ENCODE data around the gene LRP8.

Gene LRP8

GRCh38 chr1:53328009-53328461 is at the start of gene LRP8:
LRP8 (minus strand) TSS chr1:53328070; CDS start chr1:53327912, 158 bp downstream.
- peak; percentile 71 to 74 for DNase-seq (ENCODE audit: low read depth in 2 of 2)

DNA sequence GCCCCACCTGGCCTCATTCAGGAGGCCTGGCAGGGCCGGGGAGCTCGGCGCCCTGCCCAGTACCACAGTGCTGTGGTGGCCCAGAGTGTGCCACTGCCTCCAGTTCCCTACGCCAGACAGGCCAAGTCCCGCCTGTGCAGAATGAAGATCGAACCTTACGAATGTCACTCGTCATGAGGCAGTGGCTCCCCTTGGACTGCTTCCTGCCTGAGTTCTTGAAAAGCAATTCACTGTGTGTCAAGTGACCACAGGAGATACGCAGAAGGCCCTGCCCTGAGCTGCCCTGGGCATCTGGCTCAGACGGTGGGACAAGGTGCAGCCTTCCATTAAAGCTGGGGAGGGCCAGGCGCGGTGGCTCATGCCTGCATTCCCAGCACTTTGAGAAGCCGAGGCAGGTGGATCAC is 49.6 kb upstream of the LRP8 start:
- DNase-seq (ENCODE audit: low read depth in 2 of 2) = no peak

GRCh38 chr1:53376742-53377437 is 49.0 kb upstream of the LRP8 start:
- no peak for DNase-seq (ENCODE audit: low read depth in 2 of 2)

DNA sequence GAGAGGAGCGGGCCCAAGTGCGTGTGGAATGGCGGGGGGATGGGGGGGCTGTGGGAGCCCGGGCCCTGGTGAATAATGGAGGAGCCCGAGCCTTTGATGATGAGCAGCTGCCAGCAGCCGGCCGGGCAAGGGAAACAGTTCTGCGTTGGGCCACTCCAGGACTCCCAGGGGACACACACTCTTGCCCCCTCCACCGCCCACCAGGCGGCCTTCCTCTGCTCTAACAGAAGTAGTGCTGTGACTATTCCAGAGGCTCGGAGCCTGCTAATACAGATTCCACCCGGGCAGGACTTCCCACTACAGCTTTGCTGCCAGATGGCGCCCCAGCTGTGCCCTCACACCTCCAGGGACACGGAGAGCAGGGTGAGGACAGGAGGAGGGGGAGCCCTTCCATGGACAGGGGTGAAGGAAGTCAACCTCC is 48.2 kb upstream of the LRP8 start:
- no peak for DNase-seq (ENCODE audit: low read depth in 2 of 2)

GRCh38 chr1:53375440-53375839 is 47.6 kb upstream of the LRP8 start:
- no peak for DNase-seq (ENCODE audit: low read depth in 2 of 2)

DNA sequence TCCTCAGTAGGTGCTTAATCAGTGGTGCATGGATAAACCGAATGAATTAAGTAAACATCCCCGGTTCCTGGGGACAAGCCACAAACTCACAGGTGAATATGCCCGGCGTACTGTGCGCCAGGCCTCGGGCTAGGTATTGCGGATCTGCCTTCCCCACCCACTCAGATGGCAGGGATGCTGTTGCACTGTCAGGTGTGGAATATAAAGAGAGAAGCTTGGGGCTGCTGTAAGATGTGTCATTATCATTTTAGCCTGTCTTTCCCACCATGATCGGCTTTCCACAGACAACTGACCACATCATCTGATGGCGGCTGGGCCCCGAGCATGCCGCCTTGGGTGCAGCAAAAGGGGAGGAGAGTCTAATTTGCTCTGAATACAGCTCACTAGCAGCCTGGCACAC is 45.4 kb upstream of the LRP8 start:
- no peak for DNase-seq (ENCODE audit: low read depth in 2 of 2)

DNA sequence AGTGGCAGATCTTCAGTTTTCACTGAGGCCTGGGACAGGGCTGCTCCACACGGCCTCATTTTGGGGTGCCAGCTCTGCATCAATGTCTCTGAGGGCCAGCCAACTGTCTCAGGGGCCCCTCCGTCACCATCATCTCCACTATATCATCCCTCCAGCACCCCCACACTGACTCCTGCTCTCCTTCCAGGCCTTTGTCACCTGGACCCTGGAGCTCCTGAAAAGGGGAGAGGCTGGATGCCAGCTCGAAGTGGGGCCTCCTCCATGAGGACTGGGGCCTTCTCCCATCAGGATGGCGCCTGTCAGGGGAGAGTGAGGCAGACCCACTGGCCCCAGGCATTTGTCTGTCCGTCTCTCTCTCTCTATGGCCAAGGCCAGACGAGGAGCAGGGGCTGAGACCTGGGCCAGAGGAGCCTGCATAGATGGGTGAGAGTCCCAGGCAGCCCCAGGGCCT is 44.7 kb upstream of the LRP8 start:
- no peak for DNase-seq (ENCODE audit: low read depth in 2 of 2)

GRCh38 chr1:53371851-53372250 is 44.0 kb upstream of the LRP8 start:
- no peak for DNase-seq (ENCODE audit: low read depth in 2 of 2)

GRCh38 chr1:53371121-53371666 is 43.3 kb upstream of the LRP8 start:
- DNase-seq (ENCODE audit: low read depth in 2 of 2) = no peak

DNA sequence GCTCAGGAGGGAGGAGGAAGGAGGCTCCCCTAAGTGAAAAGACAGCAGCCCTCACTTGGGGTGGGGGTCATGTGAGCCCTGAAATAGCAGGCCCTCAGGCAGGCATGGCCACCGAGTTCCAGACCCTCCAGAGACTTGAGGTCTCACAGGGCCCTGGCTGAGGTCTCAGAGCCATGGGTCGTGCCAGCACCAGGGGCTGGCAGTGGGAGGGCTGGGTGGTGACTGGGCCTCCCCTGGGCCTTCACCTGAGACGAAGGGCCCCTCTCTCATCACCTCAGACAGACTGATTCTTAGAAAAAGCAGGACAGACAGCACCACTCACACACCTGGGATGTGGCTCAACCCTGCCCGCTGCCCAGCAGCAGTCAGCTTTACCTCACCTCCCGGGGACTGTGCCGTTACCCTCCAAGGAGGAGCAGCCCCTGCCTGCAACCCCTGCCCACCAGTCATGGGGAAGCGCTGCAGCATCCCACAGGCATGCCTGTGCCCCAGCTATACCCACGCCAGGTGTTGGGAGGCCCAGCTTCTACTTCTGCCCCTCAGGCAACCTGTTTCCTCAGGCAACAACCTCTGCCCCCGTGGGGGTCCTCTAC is 42.6 kb upstream of the LRP8 start:
- no peak for DNase-seq (ENCODE audit: low read depth in 2 of 2)

GRCh38 chr1:53369761-53370160 is 41.9 kb upstream of the LRP8 start:
- no peak for DNase-seq (ENCODE audit: low read depth in 2 of 2)

DNA sequence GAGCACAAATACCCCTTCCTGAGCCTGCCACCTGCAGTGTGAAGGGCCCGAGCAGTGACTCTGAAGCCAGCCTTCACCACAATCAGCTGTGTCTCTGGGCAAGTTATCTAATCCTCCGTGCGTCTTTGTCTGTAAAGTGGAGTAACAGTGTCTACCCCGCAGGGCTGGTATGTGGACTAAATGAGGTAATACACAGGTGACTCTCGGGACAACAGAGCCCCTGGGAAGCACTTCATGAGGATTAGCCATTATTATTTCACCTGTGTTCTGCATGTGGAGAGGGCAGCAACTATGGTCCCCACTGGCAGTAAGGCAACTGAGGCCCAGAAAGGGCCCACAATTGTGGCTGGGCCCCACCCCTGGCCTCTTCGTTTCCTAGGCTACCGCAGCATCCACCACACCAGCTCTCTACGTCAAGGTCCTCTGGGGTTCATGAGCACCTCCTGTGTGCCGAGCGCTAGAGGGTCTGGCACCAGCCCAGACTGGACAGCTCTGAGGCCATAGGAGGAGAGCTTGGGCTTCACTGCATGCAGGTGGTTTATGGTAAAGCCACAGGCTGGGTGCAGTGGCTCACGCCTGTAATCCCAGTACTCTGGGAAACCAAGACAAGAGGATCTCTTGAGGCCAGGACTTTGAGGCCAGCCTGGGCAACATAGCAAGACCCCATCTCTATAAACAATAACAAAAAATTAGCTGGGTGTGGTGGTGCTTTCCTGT is 41.3 kb upstream of the LRP8 start:
- DNase-seq (ENCODE audit: low read depth in 2 of 2) = no peak

- DNase-seq (ENCODE audit: low read depth in 2 of 2) = no peak
These were observed 40.6 kb upstream of the LRP8 start for GRCh38 chr1:53368314-53369033.

- peak in 1 of 2 donors; percentile 5 for DNase-seq (ENCODE audit: low read depth in 2 of 2)
These were observed 39.8 kb upstream of the LRP8 start for GRCh38 chr1:53367503-53368313.

- DNase-seq (ENCODE audit: low read depth in 2 of 2) = no peak
These were observed 39.1 kb upstream of the LRP8 start for GRCh38 chr1:53366901-53367502.

DNA sequence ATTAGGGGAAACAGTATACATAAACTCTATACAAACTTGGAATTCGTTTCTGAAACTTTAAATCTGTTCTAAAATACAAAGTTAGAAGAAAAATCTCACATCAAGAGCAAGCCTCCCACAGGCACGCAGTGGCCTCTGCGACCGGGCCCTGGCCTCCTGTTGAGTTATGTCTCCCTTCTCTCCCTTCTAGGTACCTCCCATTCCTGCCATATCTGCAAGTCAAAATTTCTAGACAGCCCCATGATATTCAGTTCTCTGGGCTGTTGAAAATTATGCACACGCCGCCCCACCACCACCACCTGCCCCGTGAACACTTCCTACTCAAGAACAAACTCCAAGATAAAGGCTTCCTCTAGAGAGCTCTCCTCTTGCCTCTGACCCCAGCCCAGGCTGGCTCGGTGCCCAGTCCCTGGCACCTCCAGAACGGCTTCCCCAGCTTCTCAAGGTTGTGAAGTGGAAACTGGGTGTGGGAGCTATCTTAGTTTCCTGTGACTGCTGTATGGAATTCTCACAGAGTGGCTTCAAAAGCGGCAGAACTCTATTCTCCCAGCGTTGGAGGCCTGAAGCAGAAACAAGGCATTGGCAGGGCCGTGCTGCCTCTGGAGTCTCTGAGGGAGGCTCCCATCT is 37.7 kb upstream of the LRP8 start:
- no peak for DNase-seq (ENCODE audit: low read depth in 2 of 2)

GRCh38 chr1:53362851-53363642 is 35.2 kb upstream of the LRP8 start:
- DNase-seq (ENCODE audit: low read depth in 2 of 2) = no peak

DNA sequence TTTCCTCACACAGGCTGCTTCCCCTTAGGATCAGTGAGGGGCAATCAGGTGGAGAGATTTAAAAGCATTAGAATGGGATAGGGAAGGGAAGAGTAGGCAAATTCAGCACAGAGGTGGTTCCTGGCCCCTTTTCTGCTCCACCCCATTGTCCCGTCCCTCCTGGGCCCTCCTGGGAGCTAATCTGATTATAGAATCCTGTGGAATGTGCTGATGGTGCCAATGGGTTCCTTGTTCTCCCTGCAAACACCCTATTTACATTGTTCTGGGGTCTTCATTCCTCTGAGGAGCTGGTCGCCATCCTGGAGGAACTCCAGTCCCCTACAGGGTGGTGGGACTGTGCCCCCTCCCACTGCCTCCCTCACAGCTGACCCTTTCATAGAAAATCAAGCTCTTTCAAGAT is 34.4 kb upstream of the LRP8 start:
- no peak for DNase-seq (ENCODE audit: low read depth in 2 of 2)

GRCh38 chr1:53361541-53361961 is 33.7 kb upstream of the LRP8 start:
- no peak for DNase-seq (ENCODE audit: low read depth in 2 of 2)
